Thoracic aorta (tissue), 2 donors: ENCODE data around the gene CCDC102A. TPM values are rescaled to one million over a fixed set of nuclear protein-coding genes. Genes with fewer than 3 reads are reported as not detected.
A peak's percentile ranks its signal among the peaks of the same experiment; 100 is the strongest.

Experiments used
- ATAC-seq: fragments of 150-250 bp; one replicate; pipeline ENCODE4 v1.8.0; 2017; ENCODE audit warnings: low read depth; ENCODE audit not compliant: insufficient number of reproducible peaks, low FRiP score
- DNase-seq: peaks from one replicate; pipeline ENCODE4 v3.0.0-alpha.2; 2020; ENCODE audit warnings: low spot score
- H3K27ac ChIP-seq, 2 donors: fragments of 200-600 bp; sonication (generic); 1 replicate in 1 of 2; 2 replicates in 1 of 2; pipeline ENCODE4 v1.5.1; 2016; ENCODE audit warnings: mild to moderate bottlenecking in 2 of 2, moderate library complexity in 2 of 2
- H3K27me3 ChIP-seq: fragments of 200-600 bp; sonication (generic); replicated peaks from 2 replicates; pipeline ENCODE4 v1.6.0; 2016; ENCODE audit warnings: mild to moderate bottlenecking; ENCODE audit not compliant: insufficient read depth
- H3K36me3 ChIP-seq: fragments of 200-600 bp; sonication (generic); one replicate; pipeline ENCODE4 v1.5.1; 2016
- H3K4me1 ChIP-seq, 2 donors: fragments of 200-600 bp; sonication (generic); 1 replicate in 1 of 2; 2 replicates in 1 of 2; pipeline versions ENCODE4 v1.5.1 to v1.6.0; 2016; ENCODE audit warnings: low read depth in 2 of 2, mild to moderate bottlenecking in 1 of 2; ENCODE audit not compliant: control insufficient read depth in 1 of 2
- H3K4me3 ChIP-seq: fragments of 200-600 bp; sonication (generic); 2 replicates; pipeline ENCODE4 v1.5.1; 2016; ENCODE audit warnings: mild to moderate bottlenecking
- H3K9me3 ChIP-seq: fragments of 200-600 bp; sonication (generic); 2 replicates; pipeline ENCODE4 v1.5.1; 2016
- total RNA-seq, 2 donors: library from RNA; depleted of rRNA; stranded (reverse); fragments of >200 nt; gene quantifications; one replicate each; pipeline versions ENCODE4 v1.1.0 to v1.2.3, GENCODE V29; 2016
- TF ChIP-seq, protein P1 (sequence below): fragments of 200-600 bp; sonication (generic); IDR thresholded peaks from one replicate; pipeline ENCODE4 v1.5.1; 2019; ENCODE audit warnings: antibody characterized with exemption

Gene CCDC102A
- total RNA-seq, 2 donors from 2014 or later, result 26.4 to 43.2 TPM

DNA sequence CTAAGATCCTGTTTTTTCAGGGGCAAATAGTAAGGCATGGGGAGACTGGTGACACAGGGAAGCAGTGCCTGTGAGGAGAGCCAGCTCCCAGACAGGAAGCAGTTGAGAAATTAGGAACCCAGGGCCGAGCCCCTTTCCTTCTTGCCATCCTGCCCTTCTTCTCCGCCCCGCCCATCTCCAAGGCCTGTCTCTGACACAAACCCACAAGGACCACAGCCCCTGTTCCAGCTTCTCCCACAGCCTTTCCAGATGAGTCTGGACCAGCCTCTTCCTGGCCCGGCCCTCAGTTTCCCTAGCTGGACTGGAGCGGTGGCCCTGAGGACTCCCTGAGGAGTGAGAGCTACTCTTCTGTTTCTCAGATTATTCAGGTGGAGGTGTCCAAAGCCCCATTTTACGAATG, 9.9 kb downstream of the CCDC102A start:
- ATAC-seq (no peak), DNase-seq (no peak)
- H3K27me3 ChIP-seq, result no peaks in the 10 kb centered on the region
- TF ChIP-seq, protein P1, sequence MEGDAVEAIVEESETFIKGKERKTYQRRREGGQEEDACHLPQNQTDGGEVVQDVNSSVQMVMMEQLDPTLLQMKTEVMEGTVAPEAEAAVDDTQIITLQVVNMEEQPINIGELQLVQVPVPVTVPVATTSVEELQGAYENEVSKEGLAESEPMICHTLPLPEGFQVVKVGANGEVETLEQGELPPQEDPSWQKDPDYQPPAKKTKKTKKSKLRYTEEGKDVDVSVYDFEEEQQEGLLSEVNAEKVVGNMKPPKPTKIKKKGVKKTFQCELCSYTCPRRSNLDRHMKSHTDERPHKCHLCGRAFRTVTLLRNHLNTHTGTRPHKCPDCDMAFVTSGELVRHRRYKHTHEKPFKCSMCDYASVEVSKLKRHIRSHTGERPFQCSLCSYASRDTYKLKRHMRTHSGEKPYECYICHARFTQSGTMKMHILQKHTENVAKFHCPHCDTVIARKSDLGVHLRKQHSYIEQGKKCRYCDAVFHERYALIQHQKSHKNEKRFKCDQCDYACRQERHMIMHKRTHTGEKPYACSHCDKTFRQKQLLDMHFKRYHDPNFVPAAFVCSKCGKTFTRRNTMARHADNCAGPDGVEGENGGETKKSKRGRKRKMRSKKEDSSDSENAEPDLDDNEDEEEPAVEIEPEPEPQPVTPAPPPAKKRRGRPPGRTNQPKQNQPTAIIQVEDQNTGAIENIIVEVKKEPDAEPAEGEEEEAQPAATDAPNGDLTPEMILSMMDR, result no peak
- no peaks in the 10 kb centered on the region for H3K9me3 ChIP-seq
- peaks cover 2 to 21% of the 10 kb centered on the region in 2 donors for H3K4me1 ChIP-seq
- peaks cover 15% of the 10 kb centered on the region for H3K36me3 ChIP-seq
- H3K27ac ChIP-seq, result no peak overlapping the region
- H3K4me3 ChIP-seq, result no peak overlapping the region

DNA sequence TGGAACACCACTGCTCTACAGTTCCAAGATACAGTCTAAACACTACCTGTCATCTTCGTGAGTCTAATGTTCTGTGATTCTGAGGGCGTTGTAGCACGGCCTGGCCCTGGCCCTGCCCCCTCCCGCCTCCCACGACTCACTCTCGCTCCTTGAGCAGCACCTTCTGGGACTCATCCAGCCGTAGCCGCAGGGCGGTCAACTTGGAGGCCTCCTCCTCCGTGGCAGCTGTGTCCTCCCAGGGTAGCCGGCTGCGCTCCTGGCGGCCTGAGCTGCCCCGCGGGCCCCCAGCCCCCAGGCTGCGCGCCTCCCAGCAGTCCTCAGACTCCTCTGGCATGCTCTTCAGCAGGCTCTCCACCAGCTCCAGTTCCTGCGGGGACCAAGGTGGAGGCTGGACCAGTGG, 10.6 kb downstream of the CCDC102A start:
- Histone ChIP-seq H3K9me3 (no peaks in the 10 kb centered on the region), H3K27ac (no peak overlapping the region), H3K27me3 (no peaks in the 10 kb centered on the region), H3K36me3 (peaks cover 19% of the 10 kb centered on the region), H3K4me3 (no peak overlapping the region), H3K4me1 (peaks cover 2 to 15% of the 10 kb centered on the region in 2 donors)
- TF ChIP-seq, protein P1, result no peak
- ATAC-seq, result no peak
- no peak for DNase-seq

- H3K27ac ChIP-seq, result peak overlapping the region in 1 of 2 donors; percentile 19
- TF ChIP-seq, protein P1, result no peak
- peaks cover 23% of the 10 kb centered on the region for H3K36me3 ChIP-seq
- ATAC-seq, result no peak
- DNase-seq, result no peak
- no peaks in the 10 kb centered on the region for H3K27me3 ChIP-seq
- H3K4me3 ChIP-seq, result peak overlapping the region; percentile 38
- H3K4me1 ChIP-seq, result peaks cover 0 to 2% of the 10 kb centered on the region in 2 donors
- no peaks in the 10 kb centered on the region for H3K9me3 ChIP-seq
Observed at GRCh38 chr16:57522960-57523359, 13.4 kb downstream of the CCDC102A start.

DNA sequence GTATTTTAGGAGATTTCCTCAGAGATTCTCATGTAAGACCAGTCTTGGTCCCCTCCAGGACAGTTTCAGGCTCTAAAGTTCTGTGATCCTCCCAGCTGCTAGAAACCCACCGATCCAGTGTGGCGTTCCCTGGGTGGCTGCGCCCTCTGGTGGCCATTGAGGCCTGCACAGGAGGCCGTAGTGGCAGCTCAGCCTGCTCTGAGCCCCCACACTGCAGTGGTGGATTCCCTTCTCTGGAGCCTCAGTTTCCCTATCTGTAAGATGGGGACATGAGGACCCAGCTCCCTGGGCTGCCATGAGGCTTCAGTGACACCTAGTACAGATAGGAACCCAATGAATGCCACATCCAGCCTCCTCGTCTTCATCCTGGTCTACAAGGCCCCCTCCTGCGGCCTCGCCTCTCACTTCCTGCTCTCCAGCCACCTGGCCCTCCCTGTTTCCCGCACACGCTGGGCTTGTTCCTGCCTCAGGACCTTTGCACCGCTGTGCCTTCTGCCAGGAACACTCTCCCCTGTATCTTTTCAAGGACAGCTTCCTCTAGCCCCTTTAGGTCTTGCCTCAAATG, 16.5 kb downstream of the CCDC102A start:
- TF ChIP-seq, protein P1, result peak; percentile 97
- H3K36me3 ChIP-seq, result peaks cover 40% of the 10 kb centered on the region
- peaks cover 0 to 2% of the 10 kb centered on the region in 2 donors for H3K4me1 ChIP-seq
- no peaks in the 10 kb centered on the region for H3K9me3 ChIP-seq
- no peak overlapping the region for H3K4me3 ChIP-seq
- DNase-seq (no peak), ATAC-seq (no peak)
- H3K27me3 ChIP-seq, result no peaks in the 10 kb centered on the region
- H3K27ac ChIP-seq, result no peak overlapping the region

DNA sequence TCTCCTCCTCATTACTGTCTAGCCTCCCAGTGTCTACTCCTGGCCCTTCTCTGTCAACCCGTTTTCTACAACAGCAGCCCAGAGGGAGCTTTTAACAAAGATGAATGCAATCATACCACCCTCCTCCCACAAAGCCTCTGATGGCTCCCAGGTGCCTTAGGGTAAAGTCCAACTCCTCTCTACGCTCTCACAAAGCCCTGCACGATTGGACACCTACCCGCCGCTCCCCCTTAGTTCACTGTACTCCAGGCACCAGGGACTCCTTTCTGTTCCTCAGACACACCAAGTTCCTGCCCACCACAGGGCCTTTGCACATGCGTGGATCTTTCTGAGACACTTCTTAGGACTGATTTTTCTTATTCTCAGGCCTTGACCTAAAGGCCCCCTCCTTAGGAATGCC, 17.4 kb downstream of the CCDC102A start:
- Histone ChIP-seq H3K36me3 (peaks cover 47% of the 10 kb centered on the region), H3K9me3 (no peaks in the 10 kb centered on the region), H3K27me3 (no peaks in the 10 kb centered on the region), H3K4me1 (peaks cover 0 to 2% of the 10 kb centered on the region in 2 donors), H3K4me3 (no peak overlapping the region), H3K27ac (no peak overlapping the region)
- no peak for DNase-seq
- TF ChIP-seq, protein P1, result no peak
- no peak for ATAC-seq
